ENCODE measurements around the gene HJV. TPM values are rescaled to one million over a fixed set of nuclear protein-coding genes. Genes with fewer than 3 reads are reported as not detected.

HJV gene
- total and polyA plus RNA-seq, 7 donors: 38.1 to 354 (median 312) TPM

- Histone ChIP-seq H3K4me1 (peaks cover 24% of the 10 kb centered on the region), H3K27ac (peak overlapping the region; percentile 98), H3K4me3 (peak overlapping the region; percentile 80), H3K27me3 (ENCODE audit: insufficient read depth in 3 of 3, low read length in 2 of 3) (no peaks in the 10 kb centered on the region), H3K36me3 (ENCODE audit: insufficient read depth in 1 of 2, low read depth in 1 of 2) (peaks cover 24 to 39% of the 10 kb centered on the region in 2 donors), H3K9me3 (no peaks in the 10 kb centered on the region)
- TF ChIP-seq CTCF (IDR thresholded peaks at IDR 0.05): no peak
- ATAC-seq (no peak), DNase-seq (no peak)
- intact Hi-C loops (cut with DNase I): loop anchor here in 1 of 2 donors (2.0 kb wide), 1 partner anchor 13 kb away; no protein-coding TSS in a partner anchor
- 0 to 1% (median 1%) methylated on average over 13 of the region's 13 CpGs for WGBS, 3 donors
Measured at GRCh38 chr1:145995964-145996432, 25.5 kb downstream of the HJV start.

- peaks cover 24 to 39% of the 10 kb centered on the region in 2 donors for H3K36me3 ChIP-seq (ENCODE audit: insufficient read depth in 1 of 2, low read depth in 1 of 2)
- peaks cover 24% of the 10 kb centered on the region for H3K4me1 ChIP-seq
- peak overlapping the region; percentile 98 for H3K27ac ChIP-seq
- no peak for TF ChIP-seq CTCF (IDR thresholded peaks at IDR 0.05)
- ATAC-seq (no peak), DNase-seq (no peak)
- no peaks in the 10 kb centered on the region for H3K27me3 ChIP-seq (ENCODE audit: insufficient read depth in 3 of 3, low read length in 2 of 3)
- 0% methylated on average over 8 of the region's 8 CpGs for WGBS, 3 donors
- H3K4me3 ChIP-seq: peak overlapping the region; percentile 80
- intact Hi-C loops (cut with DNase I): no loop called here
- H3K9me3 ChIP-seq: no peaks in the 10 kb centered on the region
Measured at GRCh38 chr1:145995148-145995881, 26.2 kb downstream of the HJV start.

DNA sequence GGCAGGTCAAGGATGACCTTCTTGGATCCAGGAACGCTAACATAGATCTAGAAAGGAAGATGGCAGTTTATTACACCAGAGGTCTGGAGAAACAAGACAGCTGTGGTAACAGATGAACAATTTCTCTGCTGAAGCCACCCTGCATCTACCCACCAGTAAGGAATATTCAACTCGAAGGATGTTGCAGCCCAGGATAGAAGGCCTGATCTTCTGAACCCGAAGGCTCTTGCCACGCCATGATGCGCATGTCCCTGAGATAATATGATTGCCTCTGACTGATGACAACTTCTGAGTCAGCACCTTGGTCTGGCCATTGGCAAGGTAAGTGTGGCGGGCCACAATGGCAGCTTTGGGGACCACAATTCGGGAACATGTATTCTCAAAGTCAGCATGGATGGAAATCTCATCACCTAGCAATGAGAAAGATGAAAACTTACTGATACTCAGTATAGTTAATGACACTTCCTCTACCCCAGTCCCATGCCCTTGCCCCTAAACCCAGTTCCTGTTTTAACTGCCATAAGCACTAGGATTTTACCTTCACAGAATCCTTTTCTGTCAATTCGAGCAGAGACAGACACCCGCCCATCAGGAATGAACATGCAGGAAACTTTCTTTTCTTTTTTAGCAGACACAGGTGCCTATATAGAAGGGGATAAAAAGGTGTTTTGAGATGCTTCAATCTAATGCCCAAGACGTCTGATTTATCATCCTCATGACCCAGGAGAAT, 27.0 kb downstream of the HJV start:
- Histone ChIP-seq H3K4me1 (peaks cover 17% of the 10 kb centered on the region), H3K27ac (peak overlapping the region; percentile 98), H3K9me3 (no peaks in the 10 kb centered on the region), H3K27me3 (ENCODE audit: insufficient read depth in 3 of 3, low read length in 2 of 3) (no peaks in the 10 kb centered on the region), H3K4me3 (peak overlapping the region; percentile 80), H3K36me3 (ENCODE audit: insufficient read depth in 1 of 2, low read depth in 1 of 2) (peaks cover 24 to 39% of the 10 kb centered on the region in 2 donors)
- intact Hi-C loops (cut with DNase I): no loop called here
- WGBS, 3 donors: 2 to 6% (median 3%) methylated on average over 10 of the region's 10 CpGs
- TF ChIP-seq CTCF (IDR thresholded peaks at IDR 0.05): no peak
- peak; percentile 41 to 68 for DNase-seq
- no peak for ATAC-seq

DNA sequence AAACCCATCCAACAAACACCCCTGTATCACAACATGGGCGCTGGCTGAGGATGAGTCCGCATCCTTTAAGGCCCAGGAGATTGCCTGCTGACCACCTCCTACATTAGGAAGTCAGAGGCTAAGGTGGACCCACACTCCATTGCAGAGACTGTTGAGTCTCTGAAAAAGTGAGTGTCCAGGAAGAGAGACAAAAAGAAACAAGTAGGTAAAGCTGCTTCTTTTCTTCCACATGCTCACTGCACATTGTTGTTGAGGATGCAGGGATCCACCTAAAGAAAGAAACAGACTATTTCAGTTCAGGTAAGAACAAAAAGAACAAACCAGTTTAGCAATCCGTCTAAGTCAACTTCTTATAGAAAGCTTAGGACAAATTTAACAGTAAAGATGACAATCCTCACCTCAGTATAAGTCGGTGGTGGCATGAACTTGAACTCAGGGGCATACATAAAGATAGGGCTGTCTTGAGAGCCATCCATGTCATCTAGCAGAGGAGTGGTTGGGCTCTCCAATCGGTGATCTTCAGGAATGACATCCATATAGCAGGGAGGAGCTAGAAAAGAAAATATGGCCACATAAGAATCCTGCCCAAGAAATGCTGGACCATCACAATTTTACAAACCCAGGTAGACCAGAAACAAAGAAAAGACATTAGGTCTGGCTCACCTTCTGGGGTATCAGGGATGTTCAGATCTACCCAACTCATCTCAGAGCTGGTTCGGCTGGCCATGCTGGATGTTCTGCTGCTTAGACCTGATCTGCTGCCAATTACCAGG, 27.7 kb downstream of the HJV start:
- ATAC-seq (no peak), DNase-seq (no peak)
- H3K9me3 ChIP-seq: no peaks in the 10 kb centered on the region
- no peak for TF ChIP-seq CTCF (IDR thresholded peaks at IDR 0.05)
- intact Hi-C loops (cut with DNase I): no loop called here
- H3K4me3 ChIP-seq: peak overlapping the region; percentile 80
- WGBS, 3 donors: 19 to 28% (median 25%) methylated on average over 6 of the region's 6 CpGs
- peak overlapping the region; percentile 98 for H3K27ac ChIP-seq
- H3K27me3 ChIP-seq (ENCODE audit: insufficient read depth in 3 of 3, low read length in 2 of 3): no peaks in the 10 kb centered on the region
- H3K36me3 ChIP-seq (ENCODE audit: insufficient read depth in 1 of 2, low read depth in 1 of 2): peaks cover 24 to 39% of the 10 kb centered on the region in 2 donors
- peaks cover 11% of the 10 kb centered on the region for H3K4me1 ChIP-seq
